ENCODE data around the gene DIP2C.
"Not testable (repeated sequence)": the region's sequence is repeated elsewhere in the genome, so short reads cannot be mapped to it uniquely, and the experiment has no call there.

- not testable (repeated sequence) for TF ChIP-seq CTCF, POLR2AphosphoS5 (IDR thresholded peaks at IDR 0.05)
These were observed 240.1 kb downstream of the DIP2C start for GRCh38 chr10:449331-449730.

All from transverse colon (tissue), 4 donors.